ENCODE data around the gene GCSH. TPM values are rescaled to one million over a fixed set of nuclear protein-coding genes. Genes with fewer than 3 reads are reported as not detected.

The GCSH gene
- total and polyA plus RNA-seq, 10 of the 15 experiments (the other 5 are each of a cell fraction or from before 2014, with no cell fraction given): 14.7 to 108 (median 39.3) TPM

DNA sequence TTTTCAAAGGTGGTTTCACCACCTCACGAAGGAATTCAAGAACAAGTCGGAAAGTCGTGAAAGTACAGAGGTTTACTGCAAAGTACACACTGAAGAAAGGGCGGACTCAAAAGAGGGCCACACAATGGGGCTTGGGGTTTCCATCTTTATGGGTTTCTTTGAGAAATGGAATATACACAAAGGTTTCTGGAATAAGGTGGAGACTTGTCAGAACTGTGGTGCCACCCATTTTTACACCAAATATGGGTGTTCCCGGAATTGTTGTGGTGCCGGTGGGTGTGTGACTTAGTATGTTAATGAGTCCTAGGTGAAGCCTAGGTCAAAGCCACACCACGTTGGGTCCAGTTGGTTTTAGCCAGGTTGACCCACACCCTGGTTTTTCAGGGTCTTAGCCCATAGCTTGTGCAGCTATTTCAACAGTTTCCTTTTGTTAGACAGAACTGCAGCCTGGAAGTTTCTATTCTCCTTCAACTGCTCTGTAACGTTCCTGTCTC is 567 bp upstream of the GCSH start:
- H3K4me2 ChIP-seq (ENCODE audit: control insufficient read depth, insufficient read depth): peak overlapping the region; percentile 53; the same call in 1 of the 2 replicates
- no peak for DNase-seq (ENCODE audit: low read depth, low spot score)
- no peaks in the 10 kb centered on the region for H3K9me3 ChIP-seq (replicated peaks; ENCODE audit: control insufficient read depth, insufficient read depth, low read length)
- H3K79me2 ChIP-seq (ENCODE audit: control insufficient read depth, insufficient read depth, low read length): peaks cover 10% of the 10 kb centered on the region
- no peak for FAIRE-seq
- no peaks in the 10 kb centered on the region for H3K27me3 ChIP-seq (replicated peaks in 1 of 2; ENCODE audit: control insufficient read depth in 2 of 2, insufficient read depth in 2 of 2, low read length in 1 of 2)
- no peak for ATAC-seq
- ChIA-PET RAD21 (ENCODE audit: unreplicated experiment) (interaction anchor here (1.0 kb wide), 1 partner anchor 62 kb away, joined by 3 read pairs; no protein-coding TSS in a partner anchor), CTCF (no interaction called here), SMC1A (ENCODE audit: uncharacterized antibody, unreplicated experiment) (no interaction called here), POLR2A (no interaction called here)
- TF ChIP-seq, protein P1, sequence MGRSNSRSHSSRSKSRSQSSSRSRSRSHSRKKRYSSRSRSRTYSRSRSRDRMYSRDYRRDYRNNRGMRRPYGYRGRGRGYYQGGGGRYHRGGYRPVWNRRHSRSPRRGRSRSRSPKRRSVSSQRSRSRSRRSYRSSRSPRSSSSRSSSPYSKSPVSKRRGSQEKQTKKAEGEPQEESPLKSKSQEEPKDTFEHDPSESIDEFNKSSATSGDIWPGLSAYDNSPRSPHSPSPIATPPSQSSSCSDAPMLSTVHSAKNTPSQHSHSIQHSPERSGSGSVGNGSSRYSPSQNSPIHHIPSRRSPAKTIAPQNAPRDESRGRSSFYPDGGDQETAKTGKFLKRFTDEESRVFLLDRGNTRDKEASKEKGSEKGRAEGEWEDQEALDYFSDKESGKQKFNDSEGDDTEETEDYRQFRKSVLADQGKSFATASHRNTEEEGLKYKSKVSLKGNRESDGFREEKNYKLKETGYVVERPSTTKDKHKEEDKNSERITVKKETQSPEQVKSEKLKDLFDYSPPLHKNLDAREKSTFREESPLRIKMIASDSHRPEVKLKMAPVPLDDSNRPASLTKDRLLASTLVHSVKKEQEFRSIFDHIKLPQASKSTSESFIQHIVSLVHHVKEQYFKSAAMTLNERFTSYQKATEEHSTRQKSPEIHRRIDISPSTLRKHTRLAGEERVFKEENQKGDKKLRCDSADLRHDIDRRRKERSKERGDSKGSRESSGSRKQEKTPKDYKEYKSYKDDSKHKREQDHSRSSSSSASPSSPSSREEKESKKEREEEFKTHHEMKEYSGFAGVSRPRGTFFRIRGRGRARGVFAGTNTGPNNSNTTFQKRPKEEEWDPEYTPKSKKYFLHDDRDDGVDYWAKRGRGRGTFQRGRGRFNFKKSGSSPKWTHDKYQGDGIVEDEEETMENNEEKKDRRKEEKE (IDR thresholded peaks at IDR 0.05): no peak
- TF ChIP-seq GABPA (IDR thresholded peaks at IDR 0.05; ENCODE audit: low read depth) (no peak), YY1 (IDR thresholded peaks at IDR 0.05; ENCODE audit: low read depth, low read length) (no peak), PAX5 (IDR thresholded peaks at IDR 0.05; ENCODE audit: borderline replicate concordance, low read depth, low read length) (no peak), SMARCA5 (IDR thresholded peaks at IDR 0.05) (no peak), NFYB (IDR thresholded peaks at IDR 0.05; ENCODE audit: insufficient read depth, low read depth, low read length) (no peak), SUZ12 (IDR thresholded peaks at IDR 0.05; ENCODE audit: unreplicated experiment) (no peak), SREBF2 (IDR thresholded peaks at IDR 0.05; ENCODE audit: low read length) (no peak), NR2C2 (IDR thresholded peaks at IDR 0.05; ENCODE audit: borderline replicate concordance, control insufficient read depth, insufficient read length, low read depth) (no peak), SUPT20H (IDR thresholded peaks at IDR 0.05; ENCODE audit: borderline replicate concordance, control insufficient read depth, low read depth, low read length) (no peak), TCF12 (IDR thresholded peaks at IDR 0.05; ENCODE audit: low read depth, low read length) (no peak), GATAD2B (conservative IDR thresholded peaks at IDR 0.05; ENCODE audit: low read depth) (no peak), CEBPB (IDR thresholded peaks at IDR 0.05; ENCODE audit: borderline replicate concordance in 1 of 2, low read depth in 2 of 2, low read length in 2 of 2) (no peak), NFIC (IDR thresholded peaks at IDR 0.05; ENCODE audit: low read depth, low read length) (no peak), SMAD5 (IDR thresholded peaks at IDR 0.05; ENCODE audit: low read depth) (no peak), RAD21 (IDR thresholded peaks at IDR 0.05; ENCODE audit: insufficient read depth, low read depth, low read length) (no peak), POU2F2 (IDR thresholded peaks at IDR 0.05; ENCODE audit: borderline replicate concordance, low read depth, low read length) (no peak)
- TF ChIP-seq, protein P2, sequence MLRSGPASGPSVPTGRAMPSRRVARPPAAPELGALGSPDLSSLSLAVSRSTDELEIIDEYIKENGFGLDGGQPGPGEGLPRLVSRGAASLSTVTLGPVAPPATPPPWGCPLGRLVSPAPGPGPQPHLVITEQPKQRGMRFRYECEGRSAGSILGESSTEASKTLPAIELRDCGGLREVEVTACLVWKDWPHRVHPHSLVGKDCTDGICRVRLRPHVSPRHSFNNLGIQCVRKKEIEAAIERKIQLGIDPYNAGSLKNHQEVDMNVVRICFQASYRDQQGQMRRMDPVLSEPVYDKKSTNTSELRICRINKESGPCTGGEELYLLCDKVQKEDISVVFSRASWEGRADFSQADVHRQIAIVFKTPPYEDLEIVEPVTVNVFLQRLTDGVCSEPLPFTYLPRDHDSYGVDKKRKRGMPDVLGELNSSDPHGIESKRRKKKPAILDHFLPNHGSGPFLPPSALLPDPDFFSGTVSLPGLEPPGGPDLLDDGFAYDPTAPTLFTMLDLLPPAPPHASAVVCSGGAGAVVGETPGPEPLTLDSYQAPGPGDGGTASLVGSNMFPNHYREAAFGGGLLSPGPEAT (IDR thresholded peaks at IDR 0.05; ENCODE audit: low read depth): no peak
- TF ChIP-seq, protein P3, sequence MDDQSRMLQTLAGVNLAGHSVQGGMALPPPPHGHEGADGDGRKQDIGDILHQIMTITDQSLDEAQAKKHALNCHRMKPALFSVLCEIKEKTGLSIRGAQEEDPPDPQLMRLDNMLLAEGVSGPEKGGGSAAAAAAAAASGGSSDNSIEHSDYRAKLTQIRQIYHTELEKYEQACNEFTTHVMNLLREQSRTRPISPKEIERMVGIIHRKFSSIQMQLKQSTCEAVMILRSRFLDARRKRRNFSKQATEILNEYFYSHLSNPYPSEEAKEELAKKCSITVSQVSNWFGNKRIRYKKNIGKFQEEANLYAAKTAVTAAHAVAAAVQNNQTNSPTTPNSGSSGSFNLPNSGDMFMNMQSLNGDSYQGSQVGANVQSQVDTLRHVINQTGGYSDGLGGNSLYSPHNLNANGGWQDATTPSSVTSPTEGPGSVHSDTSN (IDR thresholded peaks at IDR 0.05; ENCODE audit: insufficient replicate concordance, low read depth, low read length): no peak
- H3K4me3 ChIP-seq: peak overlapping the region; percentile 22; the same call in 1 of the 2 replicates
- peaks cover 12% of the 10 kb centered on the region for H3K4me1 ChIP-seq (ENCODE audit: control insufficient read depth, insufficient read depth, low read length)
- H3K9ac ChIP-seq (ENCODE audit: control insufficient read depth, insufficient read depth, low read length): no peak overlapping the region
- H2AFZ ChIP-seq (ENCODE audit: control insufficient read depth, low read depth, low read length): peak overlapping the region; percentile 91
- no peaks in the 10 kb centered on the region for H3K36me3 ChIP-seq (ENCODE audit: control insufficient read depth in 2 of 2, insufficient read depth in 2 of 2, low read length in 1 of 2)
- BruUV-seq (replicated peaks): no TSS peak
- no peak overlapping the region for H3K27ac ChIP-seq (ENCODE audit: control insufficient read depth, insufficient read depth)
- in situ Hi-C loops (cut with MboI) (no loop called here), intact Hi-C loops (cut with micrococcal nuclease; ENCODE audit: unreplicated experiment) (loop anchor here (2.0 kb wide), 1 partner anchor 20 kb away; the partner anchor contains the start of gene C16orf46)
- H4K20me1 ChIP-seq (ENCODE audit: control insufficient read depth, insufficient read depth): no peaks in the 10 kb centered on the region
- 41% methylated on average over 8 of the region's 8 CpGs for WGBS (ENCODE audit: insufficient coverage, insufficient replicate concordance, low lambda C conversion rate, missing lambda C conversion rate)
